CD4-positive, CD25-positive, alpha-beta regulatory T cell (primary cell): ENCODE data around the gene GPNMB. TPM values are rescaled to one million over a fixed set of nuclear protein-coding genes. Genes with fewer than 3 reads are reported as not detected.

Experiments used
- ATAC-seq, 2 donors: fragments of 150-1000 bp; cut with Tn5 transposase; one replicate each; pipeline ENCODE4 v1.10.0; 2021; ENCODE audit warnings: low read depth in 2 of 2, moderate number of reproducible peaks in 2 of 2, moderate library complexity in 1 of 2
- DNase-seq, 3 donors: peaks; one replicate each; pipeline versions ENCODE4 v3.0.0 to v3.0.0-alpha.2; 2012 to 2022; ENCODE audit warnings: mixed read lengths in 1 of 3
- H3K27ac ChIP-seq: one replicate; pipeline ENCODE4 v1.7.0; 2013; ENCODE audit warnings: mild to moderate bottlenecking, low read length; ENCODE audit not compliant: insufficient read depth, poor library complexity, severe bottlenecking
- H3K27me3 ChIP-seq: one replicate; pipeline ENCODE4 v1.7.0; 2013; ENCODE audit warnings: low read length; ENCODE audit not compliant: control insufficient read depth, insufficient read depth
- H3K36me3 ChIP-seq: one replicate; pipeline ENCODE4 v1.7.0; 2013; ENCODE audit warnings: mild to moderate bottlenecking, low read length, moderate library complexity; ENCODE audit not compliant: control insufficient read depth, insufficient read depth
- H3K4me1 ChIP-seq: 2 replicates; pipeline ENCODE4 v1.7.0; 2013; ENCODE audit warnings: mild to moderate bottlenecking, low read length; ENCODE audit not compliant: insufficient read depth, control insufficient read depth, poor library complexity, severe bottlenecking
- H3K4me3 ChIP-seq: one replicate; pipeline ENCODE4 v1.7.0; 2013; ENCODE audit warnings: low read depth, mild to moderate bottlenecking, low read length, moderate library complexity
- H3K9me3 ChIP-seq, 2 experiments: 1 replicate in 1 of 2; 2 replicates in 1 of 2; pipeline ENCODE4 v1.7.0; 2013; ENCODE audit warnings: low read length in 2 of 2, mild to moderate bottlenecking in 1 of 2, moderate library complexity in 1 of 2; ENCODE audit not compliant: control insufficient read depth in 2 of 2
- H3K27ac Mint-ChIP-seq, 3 donors: one replicate each; pipeline ENCODE4 v1.8.0; 2020 to 2022; ENCODE audit warnings: mild to moderate bottlenecking in 3 of 3, mixed read lengths in 3 of 3, moderate library complexity in 2 of 3
- H3K27me3 Mint-ChIP-seq: one replicate; pipeline ENCODE4 v1.8.0; 2022; ENCODE audit warnings: mild to moderate bottlenecking, mixed read lengths
- H3K36me3 Mint-ChIP-seq: one replicate; pipeline ENCODE4 v1.8.0; 2020; ENCODE audit warnings: mixed read lengths
- H3K4me1 Mint-ChIP-seq, 4 donors: one replicate each; pipeline ENCODE4 v1.8.0; 2020 to 2022; ENCODE audit warnings: mixed read lengths in 4 of 4, mild to moderate bottlenecking in 1 of 4
- H3K4me3 Mint-ChIP-seq, 4 donors: one replicate each; pipeline ENCODE4 v1.8.0; 2020 to 2022; ENCODE audit warnings: mild to moderate bottlenecking in 4 of 4, mixed read lengths in 4 of 4, moderate library complexity in 3 of 4
- H3K9me3 Mint-ChIP-seq, 7 donors: one replicate each; pipeline ENCODE4 v1.8.0; 2020 to 2022; ENCODE audit warnings: mixed read lengths in 7 of 7, mild to moderate bottlenecking in 3 of 7, moderate library complexity in 2 of 7
- polyA plus RNA-seq, 4 donors: library from polyadenylated mRNA; unstranded; fragments of 300-500 nt; fragmentation: Illumina TruSeq; gene quantifications; one replicate each; pipeline ENCODE4 v1.2.3, GENCODE V29; 2021
- total RNA-seq: library from RNA; stranded (reverse); gene quantifications from one replicate; pipeline ENCODE4 v1.2.3, GENCODE V29; 2022

The GPNMB gene
- total and polyA plus RNA-seq, 5 donors from 2014 or later: 0.66 TPM; not detected in 4

DNA sequence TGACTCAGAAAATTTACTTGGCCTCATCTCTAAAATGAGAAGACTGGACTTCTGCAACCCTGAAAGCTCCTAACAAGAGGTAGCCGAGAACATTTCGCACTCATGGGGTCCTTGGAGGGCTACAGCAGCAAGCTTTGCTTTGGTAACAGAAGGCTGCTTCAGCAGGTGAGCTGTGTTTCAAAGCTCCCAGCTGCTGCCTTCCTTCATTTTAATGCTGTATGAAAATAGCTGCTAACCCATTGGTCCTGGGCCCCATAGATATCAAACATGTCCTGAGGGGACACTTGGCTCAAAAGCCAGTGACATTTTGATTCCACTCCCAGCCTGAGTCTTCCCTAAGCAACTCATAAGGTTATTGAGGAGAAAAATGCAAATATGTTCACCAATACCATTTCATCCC lies 38.3 kb downstream of the GPNMB start:
- H3K36me3 Mint-ChIP-seq: no peaks in the 10 kb centered on the region
- H3K4me3 ChIP-seq: no peak overlapping the region
- DNase-seq (no peak), ATAC-seq (no peak)
- peaks cover 10% of the 10 kb centered on the region for H3K27me3 Mint-ChIP-seq
- H3K27ac ChIP-seq: no peak overlapping the region
- H3K9me3 ChIP-seq: no peaks in the 10 kb centered on the region
- no peaks in the 10 kb centered on the region for H3K4me1 ChIP-seq
- no peaks in the 10 kb centered on the region for H3K9me3 Mint-ChIP-seq
- H3K36me3 ChIP-seq: no peaks in the 10 kb centered on the region
- no peaks in the 10 kb centered on the region for H3K27me3 ChIP-seq
- no peak overlapping the region for H3K27ac Mint-ChIP-seq
- peaks cover 0 to 15% (median 0%) of the 10 kb centered on the region in 4 donors for H3K4me1 Mint-ChIP-seq
- no peak overlapping the region for H3K4me3 Mint-ChIP-seq

DNA sequence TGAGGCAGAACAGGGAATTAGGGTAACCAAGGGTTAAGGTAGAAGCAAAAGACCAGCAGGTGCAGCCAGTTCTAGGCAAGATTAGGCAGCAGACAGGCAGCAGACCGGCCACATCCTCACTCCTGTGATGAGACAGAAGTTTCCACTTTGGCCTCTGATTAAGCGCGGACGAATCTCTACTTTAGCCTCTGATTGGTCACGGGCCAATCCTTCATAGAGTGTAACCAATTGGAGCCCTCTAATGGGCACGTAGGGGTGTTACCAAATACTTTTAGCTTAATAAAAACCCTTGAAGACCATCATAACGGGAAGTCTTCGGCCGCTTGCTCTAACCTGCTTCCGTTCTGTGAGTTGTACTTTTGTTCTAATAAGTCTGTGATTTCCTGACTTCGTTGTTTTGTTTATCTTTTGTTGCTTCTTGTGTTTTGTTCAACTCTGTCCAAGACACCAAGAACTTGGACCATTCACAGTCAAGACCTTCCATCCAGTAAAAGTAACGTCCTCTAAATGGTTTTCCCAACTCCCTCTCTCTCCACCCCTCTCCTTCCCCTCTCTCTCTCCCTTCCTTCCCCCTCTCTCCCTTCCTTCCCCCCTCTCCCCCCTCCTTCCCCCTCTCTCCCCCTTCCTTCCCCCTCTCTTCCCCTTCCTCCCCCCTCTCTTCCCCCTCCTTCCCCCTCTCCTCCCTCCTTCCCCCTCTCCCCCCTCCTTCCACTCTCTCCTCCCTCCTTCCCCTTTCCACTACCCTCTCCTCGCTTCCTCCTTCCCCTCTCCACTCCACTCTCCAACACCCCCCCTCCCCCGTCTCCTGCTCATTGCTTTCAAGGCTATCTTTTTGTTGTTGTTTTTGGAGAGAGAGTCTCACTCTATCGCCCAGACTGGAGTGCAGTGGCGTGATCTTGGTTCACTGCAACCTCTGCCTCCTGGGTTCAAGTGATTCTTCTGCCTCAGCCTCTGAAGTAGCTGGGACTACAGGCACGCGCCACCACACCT lies 39.4 kb downstream of the GPNMB start:
- no peak overlapping the region for H3K4me3 ChIP-seq
- H3K9me3 ChIP-seq: no peaks in the 10 kb centered on the region
- Mint-ChIP-seq H3K4me1 (peaks cover 0 to 18% (median 2%) of the 10 kb centered on the region in 4 donors), H3K36me3 (no peaks in the 10 kb centered on the region), H3K9me3 (no peaks in the 10 kb centered on the region), H3K27ac (no peak overlapping the region), H3K27me3 (peaks cover 5% of the 10 kb centered on the region), H3K4me3 (no peak overlapping the region)
- no peaks in the 10 kb centered on the region for H3K36me3 ChIP-seq
- DNase-seq (no peak), ATAC-seq (no peak)
- H3K4me1 ChIP-seq: no peaks in the 10 kb centered on the region
- H3K27me3 ChIP-seq: no peaks in the 10 kb centered on the region
- H3K27ac ChIP-seq: no peak overlapping the region

DNA sequence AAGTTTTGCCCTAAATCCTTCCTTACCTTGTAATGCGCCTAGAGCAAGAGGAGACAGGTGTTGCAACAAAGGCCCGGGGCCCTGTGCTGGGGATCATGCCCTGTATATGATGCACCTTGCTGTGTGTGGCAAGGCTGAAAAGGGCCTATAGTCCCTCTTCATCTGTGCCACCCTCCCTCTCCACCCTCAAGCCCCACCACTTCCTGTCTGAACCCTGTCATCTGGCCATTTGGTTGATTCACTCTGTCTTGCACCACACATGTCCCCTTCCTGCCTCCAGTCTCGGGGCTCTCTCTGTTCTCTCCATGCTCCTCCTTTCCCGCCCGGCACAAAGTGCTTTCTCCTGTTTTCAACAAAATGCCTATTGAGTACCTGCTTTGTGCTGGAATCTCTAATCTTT lies 41.0 kb downstream of the GPNMB start:
- Mint-ChIP-seq H3K27ac (peak overlapping the region in 1 of 3 donors; percentile 85), H3K36me3 (no peaks in the 10 kb centered on the region), H3K27me3 (peaks cover 9% of the 10 kb centered on the region), H3K4me1 (peaks cover 0 to 18% (median 2%) of the 10 kb centered on the region in 4 donors), H3K9me3 (no peaks in the 10 kb centered on the region), H3K4me3 (peak overlapping the region in 1 of 4 donors; percentile 13)
- no peaks in the 10 kb centered on the region for H3K9me3 ChIP-seq
- no peaks in the 10 kb centered on the region for H3K27me3 ChIP-seq
- no peak overlapping the region for H3K27ac ChIP-seq
- H3K36me3 ChIP-seq: no peaks in the 10 kb centered on the region
- ATAC-seq (peak in 1 of 2 donors; percentile 43), DNase-seq (peak in 1 of 3 donors; percentile 65)
- no peak overlapping the region for H3K4me3 ChIP-seq
- no peaks in the 10 kb centered on the region for H3K4me1 ChIP-seq

DNA sequence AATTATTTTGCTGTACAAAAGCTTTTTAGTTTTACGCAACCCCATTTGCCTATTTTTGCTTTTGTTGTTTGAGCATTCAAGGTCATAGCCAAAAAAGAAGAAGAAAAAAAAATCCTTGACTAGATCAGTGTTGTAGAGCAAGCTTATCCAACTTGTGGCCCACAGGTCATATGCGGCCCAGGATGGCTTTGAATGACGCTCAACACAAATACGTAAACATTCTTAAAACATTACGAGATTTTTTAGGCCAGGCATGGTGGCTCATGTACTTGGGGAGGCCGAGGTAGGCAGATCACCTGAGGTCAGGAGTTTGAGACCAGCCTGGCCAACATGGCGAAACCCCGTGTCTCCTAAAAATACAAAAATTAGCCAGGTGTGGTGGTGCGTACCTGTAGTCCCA lies 44.4 kb downstream of the GPNMB start:
- Mint-ChIP-seq H3K4me1 (peaks cover 0 to 18% (median 2%) of the 10 kb centered on the region in 4 donors), H3K4me3 (no peak overlapping the region), H3K9me3 (no peaks in the 10 kb centered on the region), H3K27ac (no peak overlapping the region), H3K36me3 (no peaks in the 10 kb centered on the region), H3K27me3 (peaks cover 14% of the 10 kb centered on the region)
- Histone ChIP-seq H3K27ac (no peak overlapping the region), H3K27me3 (no peaks in the 10 kb centered on the region), H3K4me1 (no peaks in the 10 kb centered on the region), H3K9me3 (no peaks in the 10 kb centered on the region), H3K36me3 (no peaks in the 10 kb centered on the region), H3K4me3 (no peak overlapping the region)
- no peak for ATAC-seq
- DNase-seq: no peak

DNA sequence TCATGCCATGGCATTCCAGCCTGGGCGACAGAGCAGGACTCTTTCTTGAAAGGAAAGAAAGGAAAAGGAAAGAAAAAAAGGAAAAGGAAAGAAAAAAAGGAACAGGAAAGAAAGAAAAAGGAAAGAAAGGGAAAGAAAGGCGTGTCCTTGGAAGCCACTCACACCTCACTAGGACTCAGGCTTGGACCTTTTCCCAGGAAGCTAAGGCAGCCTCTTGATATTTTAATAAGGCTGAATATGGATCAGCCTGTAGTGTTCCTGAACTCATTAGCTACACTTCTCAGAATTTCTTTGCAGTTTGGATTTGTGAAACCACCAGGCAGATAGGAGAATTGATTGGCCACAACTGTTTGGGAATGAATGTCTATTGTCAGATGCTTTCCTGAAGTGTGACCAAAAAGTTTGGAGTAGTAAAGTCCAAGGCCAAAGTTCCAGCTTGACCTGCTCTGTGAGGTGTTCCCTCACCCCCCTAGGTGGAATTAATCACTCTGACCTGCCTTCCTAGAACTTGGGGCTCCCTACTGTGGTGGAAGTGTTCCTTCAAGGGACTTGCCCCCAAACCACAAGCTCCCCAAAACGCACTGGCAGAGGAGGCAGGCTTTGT lies 45.5 kb downstream of the GPNMB start:
- ATAC-seq (no peak), DNase-seq (no peak)
- Mint-ChIP-seq H3K9me3 (no peaks in the 10 kb centered on the region), H3K27me3 (peaks cover 14% of the 10 kb centered on the region), H3K36me3 (no peaks in the 10 kb centered on the region), H3K4me1 (peaks cover 0 to 18% (median 2%) of the 10 kb centered on the region in 4 donors), H3K4me3 (peak overlapping the region in 1 of 4 donors; percentile 47), H3K27ac (no peak overlapping the region)
- Histone ChIP-seq H3K9me3 (no peaks in the 10 kb centered on the region), H3K27me3 (no peaks in the 10 kb centered on the region), H3K36me3 (no peaks in the 10 kb centered on the region), H3K27ac (no peak overlapping the region), H3K4me3 (no peak overlapping the region), H3K4me1 (no peaks in the 10 kb centered on the region)

DNA sequence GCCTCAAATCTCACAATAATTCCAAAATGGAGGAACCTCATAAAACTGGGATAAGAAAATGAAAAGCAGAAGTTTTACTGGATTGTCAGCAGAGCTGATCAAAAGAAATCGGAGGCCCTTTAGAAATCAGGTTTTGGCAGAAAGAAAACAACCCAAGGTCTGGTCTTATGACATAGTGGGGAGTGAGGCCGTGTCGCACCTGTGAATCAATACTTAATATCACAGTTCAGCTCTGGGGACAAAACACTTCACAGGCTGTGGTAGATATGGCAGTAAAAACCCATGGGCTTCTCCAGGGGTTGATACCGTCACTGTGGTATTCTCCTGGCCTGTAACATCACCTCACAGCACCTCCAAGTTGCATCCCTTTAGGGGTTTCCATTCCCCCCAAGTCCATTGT lies 46.0 kb downstream of the GPNMB start:
- ATAC-seq: no peak
- Mint-ChIP-seq H3K27ac (no peak overlapping the region), H3K4me3 (no peak overlapping the region), H3K36me3 (no peaks in the 10 kb centered on the region), H3K4me1 (peaks cover 0 to 14% (median 2%) of the 10 kb centered on the region in 4 donors), H3K9me3 (peaks cover 0 to under 1% (median 0%) of the 10 kb centered on the region in 7 donors), H3K27me3 (peaks cover 14% of the 10 kb centered on the region)
- H3K27me3 ChIP-seq: no peaks in the 10 kb centered on the region
- H3K36me3 ChIP-seq: no peaks in the 10 kb centered on the region
- DNase-seq: no peak
- no peak overlapping the region for H3K27ac ChIP-seq
- H3K4me3 ChIP-seq: no peak overlapping the region
- H3K9me3 ChIP-seq: no peaks in the 10 kb centered on the region
- no peaks in the 10 kb centered on the region for H3K4me1 ChIP-seq

DNA sequence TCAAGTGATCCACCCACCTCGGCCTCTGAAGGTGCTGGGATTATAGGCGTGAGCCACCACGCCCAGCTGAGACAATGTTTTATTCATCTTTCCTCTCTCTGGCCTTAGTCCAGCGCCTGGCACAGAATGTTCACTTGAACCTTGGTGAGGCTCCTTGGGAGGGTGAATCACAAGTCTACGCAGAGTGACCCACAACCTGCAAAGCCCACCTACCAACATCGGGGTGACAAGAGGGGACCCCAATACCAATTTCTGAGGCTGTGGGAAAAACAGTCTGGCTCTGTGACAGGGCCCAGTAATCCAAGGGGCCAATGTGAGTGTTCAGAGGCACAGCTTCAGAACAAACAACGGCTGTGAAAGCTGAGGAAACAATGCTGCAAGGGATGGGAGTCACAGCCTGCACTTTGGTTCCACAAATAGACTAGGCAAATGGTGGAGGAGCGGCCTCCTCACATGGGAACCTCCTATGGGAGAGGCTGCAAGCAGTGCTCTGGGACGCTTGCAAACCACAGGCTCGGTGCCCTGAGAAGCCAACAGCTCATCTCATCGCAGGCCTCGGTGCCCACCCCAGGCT lies 47.0 kb downstream of the GPNMB start:
- peaks cover under 1% of the 10 kb centered on the region for H3K4me1 ChIP-seq
- H3K36me3 Mint-ChIP-seq: no peaks in the 10 kb centered on the region
- ATAC-seq: no peak
- no peak for DNase-seq
- no peak overlapping the region for H3K27ac Mint-ChIP-seq
- no peaks in the 10 kb centered on the region for H3K27me3 ChIP-seq
- H3K4me3 ChIP-seq: no peak overlapping the region
- H3K9me3 ChIP-seq: no peaks in the 10 kb centered on the region
- H3K9me3 Mint-ChIP-seq: peaks cover 0 to 1% (median 0%) of the 10 kb centered on the region in 7 donors
- no peaks in the 10 kb centered on the region for H3K36me3 ChIP-seq
- H3K4me3 Mint-ChIP-seq: no peak overlapping the region
- H3K27me3 Mint-ChIP-seq: peaks cover 9% of the 10 kb centered on the region
- H3K4me1 Mint-ChIP-seq: peaks cover 0 to 12% (median 3%) of the 10 kb centered on the region in 4 donors
- no peak overlapping the region for H3K27ac ChIP-seq
